Hepatic stellate cell (primary cell): Measurements from ENCODE around the gene SBF1.

Experiments used
- DNase-seq: peaks from one replicate; pipeline ENCODE4 v3.0.0; 2011; ENCODE audit warnings: low spot score

SBF1 gene

GRCh38 chr22:50483977-50484853 lies 9.4 kb upstream of the SBF1 start:
- no peak for DNase-seq

DNA sequence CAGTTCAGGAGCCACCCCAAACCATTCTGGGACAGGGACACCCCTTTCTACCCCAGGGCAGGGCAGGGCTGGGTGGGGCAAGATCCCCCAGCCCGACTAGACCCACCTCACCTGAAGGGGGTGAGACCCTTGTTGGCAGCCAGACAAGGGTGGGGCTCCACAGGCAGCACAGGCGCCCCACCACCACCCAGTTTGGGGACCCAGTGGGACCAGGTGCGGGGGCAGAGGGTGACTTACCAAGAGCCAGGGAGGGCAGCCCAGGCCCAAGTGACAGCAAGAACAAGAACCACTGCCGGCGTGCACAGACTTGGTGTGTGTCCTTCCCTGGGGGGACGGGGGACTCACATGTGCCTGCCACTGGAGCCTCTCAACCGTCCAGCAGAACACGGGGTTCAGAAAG lies 8.7 kb upstream of the SBF1 start:
- no peak for DNase-seq

- DNase-seq, result no peak
Observed at GRCh38 chr22:50483106-50483505, 8.3 kb upstream of the SBF1 start.

GRCh38 chr22:50482107-50483074 lies 7.6 kb upstream of the SBF1 start:
- no peak for DNase-seq

GRCh38 chr22:50481440-50482106 lies 6.7 kb upstream of the SBF1 start, which contains the start of gene ADM2:
ADM2 (plus strand) TSS chr22:50481543; CDS start chr22:50481848, 305 bp downstream.
- DNase-seq, result no peak

DNA sequence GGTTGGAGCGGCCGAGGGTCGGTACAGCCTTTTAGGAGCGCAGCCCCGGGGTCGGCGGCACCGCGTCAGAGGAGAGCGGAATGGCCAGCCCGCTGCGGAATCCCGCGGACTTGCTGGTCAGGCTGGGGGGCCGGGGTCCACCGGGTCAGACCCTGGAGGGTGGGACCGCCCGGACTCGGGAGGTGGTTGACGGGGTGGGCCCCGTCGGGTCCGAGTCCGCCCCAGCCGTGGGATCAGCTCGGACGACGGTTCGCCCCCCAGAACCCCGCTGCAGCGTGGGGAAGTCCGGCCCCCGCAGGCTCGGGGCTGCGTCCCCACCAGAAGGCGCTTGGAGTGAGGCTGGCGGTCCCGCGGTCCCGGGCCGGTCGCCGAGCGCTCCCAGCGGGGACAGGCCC lies 6.2 kb upstream of the SBF1 start:
- no peak for DNase-seq

DNA sequence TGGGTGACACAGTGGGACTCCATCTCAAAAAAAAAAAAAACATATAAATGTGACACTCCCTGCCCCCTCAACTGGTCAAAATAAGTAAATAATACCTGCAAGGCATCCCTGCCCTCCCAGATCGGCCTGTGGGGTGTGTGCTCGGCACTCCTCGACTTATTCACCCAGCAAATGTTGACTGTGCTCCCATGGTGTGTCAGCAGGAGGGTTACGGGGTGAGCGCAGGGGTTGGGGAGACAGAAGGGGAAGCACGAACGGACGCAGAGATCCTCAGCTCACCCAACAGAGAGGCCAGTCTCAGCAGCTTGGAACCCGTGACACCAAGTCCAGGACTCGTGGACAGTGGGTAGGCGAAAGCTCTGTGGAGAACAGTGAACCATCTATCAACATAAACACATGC lies 4.9 kb upstream of the SBF1 start:
- DNase-seq, result no peak

DNA sequence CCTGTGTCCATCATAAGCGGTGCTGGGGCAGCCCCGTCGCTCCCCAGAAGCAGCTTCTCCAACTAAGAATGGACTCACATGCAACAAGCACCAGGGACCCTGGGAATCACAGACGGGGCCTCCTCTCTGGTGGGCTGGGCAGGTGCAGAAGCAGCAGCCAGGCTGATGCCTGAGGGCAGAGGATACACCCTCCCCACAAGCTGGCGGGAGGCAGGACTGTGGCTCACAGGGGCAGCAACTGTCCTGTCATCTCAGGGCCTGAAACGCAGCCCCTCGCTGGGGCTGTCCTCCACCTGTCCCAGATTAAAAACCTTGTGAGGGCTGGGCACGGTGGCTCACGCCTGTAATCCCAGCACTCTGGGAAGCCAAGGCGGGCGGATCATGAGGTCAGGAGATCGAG lies 3.1 kb upstream of the SBF1 start:
- no peak for DNase-seq

DNA sequence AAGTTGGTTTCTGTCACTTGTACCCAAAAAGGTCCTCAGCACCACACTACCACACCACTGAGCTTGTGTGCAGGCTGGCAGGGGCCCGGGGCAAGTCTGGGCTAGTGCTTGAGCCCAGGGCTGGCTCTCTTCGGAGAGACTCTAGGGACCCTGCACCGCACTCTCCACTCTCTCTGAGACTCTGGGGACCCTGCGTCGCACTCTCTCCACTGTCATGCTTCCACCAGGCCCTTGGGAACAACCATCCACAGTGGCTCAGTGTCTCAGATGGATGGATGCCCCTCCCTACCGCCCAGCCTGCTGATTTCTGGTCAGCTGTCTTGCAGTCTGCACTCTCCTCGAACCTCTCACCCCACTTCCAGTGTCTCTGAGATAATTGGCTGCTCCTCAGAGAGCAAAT lies 2.0 kb upstream of the SBF1 start:
- DNase-seq, result no peak

DNA sequence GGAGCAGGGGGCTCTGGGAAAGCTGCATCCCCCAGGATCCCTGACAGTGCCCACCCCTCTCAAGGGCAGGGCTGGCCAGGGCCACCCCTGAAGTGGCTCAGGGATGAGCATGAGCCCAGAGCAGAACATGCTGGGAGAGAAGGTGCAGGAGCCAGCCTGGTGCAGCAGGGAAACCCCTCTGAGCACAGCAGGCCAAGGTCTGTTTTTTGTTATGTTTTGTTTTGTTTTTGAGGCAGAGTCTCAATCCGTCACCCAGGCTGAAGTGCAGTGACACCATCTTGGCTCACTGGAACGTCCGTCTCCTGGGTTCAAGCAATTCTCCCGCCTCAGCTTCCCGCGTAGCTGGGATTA lies 792 bp upstream of the SBF1 start:
- DNase-seq, result no peak

DNA sequence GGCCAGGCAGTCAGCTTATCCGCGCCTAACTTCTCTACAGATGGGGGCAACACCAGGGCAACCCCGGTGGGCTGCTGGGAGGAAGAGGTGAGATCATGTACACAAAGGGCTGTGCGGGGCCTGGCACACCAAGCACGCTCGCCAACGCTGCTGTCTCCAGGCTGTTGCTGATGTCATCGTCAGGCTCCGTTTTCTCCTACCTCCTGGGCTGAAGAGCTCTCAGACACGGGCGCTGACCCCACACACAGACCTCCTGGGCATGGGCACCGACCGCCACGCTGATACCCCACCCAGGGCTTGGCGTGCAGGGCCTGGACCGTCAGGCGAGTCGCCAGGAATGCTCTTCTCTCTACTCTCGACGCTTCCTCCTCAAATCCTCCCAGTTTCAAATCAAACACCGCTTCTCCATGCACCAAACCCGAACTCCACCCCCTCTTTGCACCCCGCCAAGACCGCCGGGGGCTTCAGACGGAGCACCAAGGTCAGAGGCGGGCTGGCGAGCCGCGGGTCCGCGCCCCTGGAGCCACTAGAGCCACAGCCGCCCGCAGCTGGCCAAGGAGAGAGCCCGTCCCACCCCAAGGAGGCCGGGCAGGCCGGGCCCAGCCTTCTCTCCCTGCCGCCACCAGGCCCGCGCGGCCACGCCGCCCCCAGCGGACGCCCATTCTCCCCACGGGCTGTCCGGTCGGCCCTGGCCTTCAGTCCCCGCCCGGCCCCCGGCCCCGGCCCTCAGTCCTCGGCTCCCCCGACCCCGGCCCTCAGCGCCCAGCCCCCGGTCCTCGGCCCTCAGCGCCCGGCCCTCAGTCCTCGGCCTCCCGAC lies 772 bp downstream of the SBF1 start:
- peak; percentile 81 for DNase-seq

DNA sequence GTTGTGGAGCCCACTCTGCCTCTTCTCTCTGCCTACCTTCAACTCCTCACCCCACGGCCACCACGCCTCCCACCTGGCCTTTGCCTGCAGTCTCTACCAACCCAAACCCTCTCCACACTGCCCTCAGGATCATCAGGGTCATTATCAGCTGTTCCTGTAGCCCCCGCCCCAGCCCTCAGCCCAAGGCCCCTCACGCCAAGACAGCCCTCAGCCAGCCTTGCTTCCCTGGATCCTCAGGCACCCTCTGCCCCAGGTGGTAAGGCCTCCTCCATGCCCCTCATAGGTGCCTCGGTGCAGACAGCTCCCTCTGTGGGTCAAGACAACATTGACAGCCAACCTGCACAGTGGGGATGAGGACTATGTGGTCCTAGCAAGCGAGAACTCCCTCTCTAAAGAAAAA lies 1.7 kb downstream of the SBF1 start:
- DNase-seq, result no peak

GRCh38 chr22:50471962-50472361 lies 2.9 kb downstream of the SBF1 start:
- DNase-seq, result no peak

DNA sequence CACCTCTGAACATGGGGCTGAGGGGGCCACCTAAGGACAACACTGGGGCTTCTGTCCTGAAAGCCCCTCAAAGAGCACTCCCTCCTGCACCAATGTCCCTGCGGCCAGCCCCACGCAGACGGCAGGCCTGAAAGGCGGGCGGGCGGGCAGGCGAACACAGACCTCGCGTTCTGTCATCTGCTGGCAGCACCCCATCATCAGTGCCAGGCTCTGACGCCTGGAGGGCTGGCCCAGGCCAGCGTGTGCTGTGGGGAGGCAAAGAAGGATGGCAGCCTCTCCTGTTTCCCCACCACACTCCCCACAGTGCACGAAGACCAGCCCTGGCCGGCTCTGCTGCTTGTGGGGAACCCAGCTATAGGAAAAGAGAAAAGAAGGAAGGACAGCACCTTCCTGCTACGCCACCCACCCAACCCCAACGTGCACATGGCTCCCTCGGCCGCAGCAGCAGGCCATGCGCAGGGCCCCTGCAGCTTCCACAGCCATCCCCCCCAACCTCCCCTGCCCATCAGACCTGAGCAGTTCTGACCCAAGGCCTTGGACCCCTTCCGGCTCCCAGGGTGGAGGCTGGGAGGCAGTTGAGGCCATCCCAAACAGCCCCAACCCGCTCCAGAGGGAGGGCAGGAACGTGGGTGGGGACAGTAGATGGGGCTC lies 3.5 kb downstream of the SBF1 start:
- DNase-seq, result no peak

- no peak for DNase-seq
Observed at GRCh38 chr22:50470491-50470890, 4.3 kb downstream of the SBF1 start.

DNA sequence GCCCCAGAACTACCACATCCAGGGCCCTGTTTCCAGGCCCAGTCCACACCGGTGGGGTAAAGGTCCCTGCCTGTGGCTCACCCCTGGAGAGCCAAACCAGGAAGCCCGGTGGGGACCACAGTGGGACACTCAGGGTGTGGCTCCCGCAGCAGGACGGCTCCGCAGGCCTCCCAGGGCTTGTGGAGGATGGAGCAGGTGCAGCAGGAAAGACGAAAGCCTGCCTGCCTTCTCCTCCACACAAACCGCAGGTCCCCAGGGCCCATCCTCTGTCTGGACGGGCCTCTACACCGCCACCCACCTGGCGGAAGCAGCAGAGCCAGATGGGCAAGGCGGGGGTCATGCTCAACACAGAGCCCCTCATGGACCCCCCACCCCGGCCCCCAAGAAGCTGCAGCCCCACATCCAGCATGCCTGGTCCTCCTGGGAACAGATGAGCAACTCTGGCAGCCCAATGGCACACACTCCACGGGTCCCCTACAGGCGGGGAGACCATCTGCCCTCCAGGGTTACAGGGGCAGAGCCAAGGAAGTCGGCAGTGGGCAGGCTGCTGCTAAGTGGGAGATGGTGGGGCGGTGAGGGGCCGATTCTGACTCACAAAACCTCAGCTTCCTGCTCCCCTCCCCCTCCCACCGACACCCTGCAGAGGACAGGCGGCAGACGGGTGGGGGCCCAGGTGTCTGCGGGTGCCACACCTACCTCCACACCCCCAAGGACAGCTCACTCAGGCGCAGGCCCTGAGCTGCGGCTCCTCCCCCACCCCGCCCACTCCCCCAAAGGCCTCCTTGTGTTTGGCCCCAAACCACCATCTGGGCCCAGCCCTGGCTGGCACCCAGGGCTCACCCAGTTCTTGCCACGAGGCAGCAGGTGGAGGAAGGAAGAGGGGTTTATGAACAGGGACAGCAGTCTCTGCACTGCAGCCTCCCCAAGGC lies 5.2 kb downstream of the SBF1 start:
- DNase-seq, result no peak

DNA sequence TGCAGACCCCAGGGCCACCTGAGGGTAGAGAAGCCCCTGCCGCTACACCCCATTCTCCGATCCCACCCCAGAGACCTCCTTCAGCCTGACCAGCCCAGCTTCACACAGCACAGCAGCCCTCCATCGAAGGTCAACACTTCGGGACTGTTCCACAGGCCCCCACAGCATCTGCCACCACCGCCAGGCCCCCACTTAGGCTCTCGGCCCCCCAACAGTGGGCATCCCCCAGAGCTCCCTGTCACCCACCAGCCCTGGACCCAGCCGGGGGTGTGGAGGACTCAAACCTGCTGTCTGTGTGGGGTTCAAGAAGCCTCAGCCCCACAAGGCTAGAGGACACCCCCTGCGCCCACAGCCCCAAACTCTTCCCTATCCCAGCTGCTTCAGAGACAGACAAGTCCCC lies 6.2 kb downstream of the SBF1 start:
- DNase-seq, result no peak

DNA sequence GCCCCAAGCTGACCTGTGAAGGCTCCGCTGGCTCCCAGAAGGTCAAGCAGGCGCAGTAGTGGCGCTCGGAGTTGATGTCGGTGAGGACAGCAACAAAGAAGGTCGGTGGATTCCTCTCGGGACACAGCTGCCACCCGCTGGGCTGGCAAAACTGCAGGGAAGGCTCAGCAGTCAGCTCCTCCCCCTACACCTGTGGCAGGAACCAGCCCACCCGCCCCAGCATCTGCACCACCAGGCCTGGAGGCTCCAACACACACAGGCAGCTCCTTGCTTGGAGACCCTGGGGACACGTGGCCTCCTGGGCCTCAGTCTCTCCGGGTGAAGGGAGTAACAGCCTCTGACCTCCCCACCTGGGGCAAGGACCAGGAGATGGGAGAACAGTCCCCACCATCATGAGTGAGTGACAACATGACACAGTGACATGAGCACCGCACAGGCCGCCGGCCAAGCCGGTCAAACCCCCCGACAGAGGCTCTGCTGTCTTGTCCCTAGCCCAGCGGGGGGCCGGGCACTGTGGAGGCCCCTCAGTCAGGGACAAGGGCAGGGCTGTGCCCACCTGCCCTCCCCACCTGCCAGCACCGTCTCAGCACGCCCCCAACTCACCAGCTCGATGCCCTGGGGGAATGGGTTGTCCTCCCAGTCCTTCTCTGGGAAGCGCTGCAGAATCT lies 6.9 kb downstream of the SBF1 start:
- no peak for DNase-seq

- no peak for DNase-seq
Observed at GRCh38 chr22:50467341-50467740, 7.5 kb downstream of the SBF1 start.
